NCI-H2107 treated with DMSO at 0.1 percent for 48 hours (cell line): ENCODE measurements around the gene MAP2K1.
A peak's percentile ranks its signal among the peaks of the same experiment; 100 is the strongest.
"Not testable (repeated sequence)": the region's sequence is repeated elsewhere in the genome, so short reads cannot be mapped to it uniquely, and the experiment has no call there.

Experiments used
- DNase-seq: peaks from one replicate; lab custom pipeline; 2025; ENCODE audit not compliant: unreplicated experiment; lab: John Stamatoyannopoulos, UW

MAP2K1 gene

DNA sequence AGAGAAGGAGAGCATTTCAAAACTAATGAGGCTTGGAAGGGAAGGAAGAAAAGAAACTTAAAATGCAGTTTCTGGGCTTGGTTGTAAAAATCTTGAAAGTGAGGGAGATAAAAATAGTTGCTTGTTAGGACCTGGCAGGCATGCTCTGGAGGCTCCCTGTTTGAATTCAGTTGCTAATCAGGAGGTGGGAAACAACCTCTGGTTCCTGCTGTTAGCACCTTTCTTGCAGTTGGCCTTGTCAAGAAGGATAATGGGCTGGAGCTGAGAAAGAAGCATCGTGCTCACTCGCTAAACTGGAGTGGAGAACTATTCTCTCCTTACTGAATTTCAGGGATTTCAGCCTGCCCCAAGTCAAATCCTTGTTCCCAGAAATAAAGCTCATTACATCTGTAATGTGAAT, 87.4 kb downstream of the MAP2K1 start:
- DNase-seq, result no peak

DNA sequence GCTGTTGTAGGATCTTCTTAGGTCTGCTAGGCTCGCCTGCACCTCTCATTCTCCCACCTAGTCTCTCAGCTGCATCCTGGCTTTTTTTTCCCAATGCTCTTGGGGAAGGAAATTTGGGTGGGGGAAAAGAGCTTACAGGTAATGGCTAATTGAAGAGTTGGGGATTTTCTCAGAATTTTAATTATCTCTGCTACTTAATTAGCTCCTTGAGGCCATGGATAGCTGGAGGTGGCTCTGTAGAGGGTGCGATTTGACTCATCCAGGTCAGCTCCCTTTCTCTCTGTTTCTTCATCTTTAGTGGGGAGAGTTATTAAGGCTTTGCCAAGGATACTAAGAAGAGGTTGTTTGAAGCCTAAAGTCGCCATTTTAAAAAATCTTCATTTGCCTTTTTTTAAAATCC, 88.3 kb downstream of the MAP2K1 start:
- no peak for DNase-seq

DNA sequence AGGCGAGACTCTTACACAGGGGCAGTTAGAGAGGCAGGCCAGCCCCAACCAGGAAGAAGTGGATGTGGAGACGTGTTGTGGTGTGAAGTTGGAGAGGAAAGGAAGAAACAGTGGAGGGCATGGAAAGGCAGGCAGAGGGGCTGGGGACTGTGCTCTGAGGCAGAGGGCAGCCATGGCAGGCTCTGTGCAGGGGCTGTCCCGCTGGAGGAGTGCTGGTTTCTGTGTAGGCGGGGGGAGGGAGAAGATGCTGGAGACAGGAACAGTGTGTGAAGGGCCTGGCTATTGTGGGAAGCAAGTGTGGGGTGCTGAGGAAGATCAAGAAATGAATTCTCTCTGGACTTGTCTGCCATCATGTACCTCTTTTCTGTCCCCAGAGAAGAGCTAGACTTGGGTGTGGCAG, 89.8 kb downstream of the MAP2K1 start:
- DNase-seq, result no peak

DNA sequence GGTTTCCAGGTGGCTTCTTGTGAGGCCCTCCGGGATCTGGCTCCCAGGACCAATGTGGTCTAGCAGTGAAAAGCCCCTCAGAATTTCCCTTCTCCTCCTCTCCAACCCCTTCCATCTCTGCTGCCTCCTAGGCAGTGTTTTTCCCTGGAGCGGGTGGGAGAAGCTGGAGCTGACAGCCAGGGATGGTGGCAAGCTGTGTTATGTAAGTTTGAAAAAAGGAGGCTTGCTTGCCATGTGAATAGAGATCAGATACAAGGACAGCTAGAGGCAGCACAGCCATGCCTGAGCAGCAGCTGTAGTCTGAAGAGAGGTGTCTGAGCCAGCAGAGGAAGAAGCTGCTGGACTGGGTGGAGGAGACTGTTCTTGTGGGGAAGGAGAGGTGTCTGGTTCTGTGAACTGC, 90.3 kb downstream of the MAP2K1 start:
- no peak for DNase-seq

DNA sequence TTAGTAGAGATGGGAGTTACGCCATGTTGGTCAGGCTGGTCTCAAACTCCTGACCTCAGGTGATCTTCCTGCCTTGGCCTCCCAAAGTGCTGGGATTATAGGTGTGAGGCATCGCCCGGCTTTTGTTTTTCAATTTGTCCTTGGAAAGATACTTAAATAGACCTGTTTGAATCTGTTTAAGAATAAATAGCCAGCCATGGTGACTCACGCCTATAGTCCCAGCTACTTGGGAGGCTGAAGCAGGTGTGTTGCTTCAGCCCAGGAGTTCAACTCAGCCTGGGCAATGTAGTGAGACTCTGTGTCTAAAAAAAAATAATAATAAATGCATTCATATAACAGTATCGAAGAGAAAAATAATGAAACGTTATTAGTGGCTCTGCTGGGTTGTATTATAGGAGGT, 93.6 kb downstream of the MAP2K1 start:
- DNase-seq, result no peak

DNA sequence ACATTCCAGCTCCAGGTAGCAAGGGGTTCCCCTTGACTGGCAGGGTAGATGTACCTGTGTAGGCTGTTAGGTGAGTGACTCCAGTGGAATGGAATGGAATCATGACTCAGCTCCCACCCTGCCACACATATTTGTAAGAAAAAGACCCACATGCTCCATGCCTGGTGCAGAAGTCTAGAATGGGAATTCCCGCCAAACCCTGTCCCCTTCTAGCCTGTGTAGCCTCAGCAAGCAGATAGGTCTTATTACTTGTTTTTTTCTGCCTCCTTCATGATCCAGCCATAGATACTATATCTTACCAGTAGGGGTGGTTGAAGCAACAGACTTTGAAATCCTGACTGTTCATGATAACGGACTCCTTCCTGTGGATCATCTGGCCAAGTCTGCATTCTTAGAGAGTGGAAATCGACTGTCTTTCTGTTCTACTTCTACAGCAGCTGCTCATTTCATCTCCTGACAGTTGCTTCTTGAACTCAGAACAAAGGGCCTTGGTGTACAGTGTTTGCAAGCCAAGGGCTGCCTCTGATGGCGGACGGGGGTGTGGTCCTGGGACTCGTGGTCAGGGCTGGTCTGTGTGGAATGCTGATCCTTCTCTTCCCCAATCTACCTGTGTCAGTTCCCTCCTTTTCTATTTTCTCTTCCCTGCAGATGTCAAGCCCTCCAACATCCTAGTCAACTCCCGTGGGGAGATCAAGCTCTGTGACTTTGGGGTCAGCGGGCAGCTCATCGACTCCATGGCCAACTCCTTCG, 94.6 kb downstream of the MAP2K1 start:
- DNase-seq, result no peak

DNA sequence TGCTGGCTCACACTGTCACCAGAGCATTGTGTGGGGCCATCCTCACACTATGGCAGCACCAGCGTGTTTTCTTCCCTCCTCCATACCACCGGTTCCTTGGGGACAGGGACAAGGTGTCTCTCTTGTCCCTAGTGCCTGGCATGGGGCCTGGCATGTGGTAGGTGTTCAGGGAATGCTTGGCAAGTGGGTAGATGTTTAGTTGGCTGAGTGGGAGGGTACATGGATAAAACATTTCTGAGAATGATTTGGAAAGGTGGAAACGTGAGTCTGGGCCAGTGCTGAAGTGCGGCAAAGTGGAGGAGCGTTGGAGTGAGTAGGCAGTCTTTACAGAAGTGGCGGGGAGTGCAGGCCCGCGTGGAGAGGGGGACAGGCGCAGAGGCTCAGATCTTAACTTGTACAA, 95.8 kb downstream of the MAP2K1 start:
- no peak for DNase-seq

DNA sequence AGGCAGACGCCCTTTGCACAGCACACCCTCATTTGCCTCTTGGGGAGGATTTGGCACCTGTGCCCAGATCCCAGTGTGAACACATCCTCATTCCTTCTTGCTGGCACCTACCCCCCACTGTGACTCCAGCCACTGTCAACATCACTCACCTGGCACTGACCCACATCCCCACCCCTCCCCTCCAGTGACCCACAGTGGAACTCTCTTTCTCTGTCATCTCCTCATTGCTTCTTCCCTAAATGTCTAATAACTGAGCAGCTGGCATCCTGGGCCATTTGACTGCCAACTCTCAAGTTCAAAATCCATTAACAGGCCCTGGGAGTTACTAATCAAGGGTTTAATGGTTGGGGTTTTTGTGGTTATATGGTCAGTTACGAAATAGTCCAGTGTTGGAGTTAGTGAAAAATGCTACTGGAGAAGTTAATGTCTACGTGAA, 96.4 kb downstream of the MAP2K1 start:
- DNase-seq, result no peak

DNA sequence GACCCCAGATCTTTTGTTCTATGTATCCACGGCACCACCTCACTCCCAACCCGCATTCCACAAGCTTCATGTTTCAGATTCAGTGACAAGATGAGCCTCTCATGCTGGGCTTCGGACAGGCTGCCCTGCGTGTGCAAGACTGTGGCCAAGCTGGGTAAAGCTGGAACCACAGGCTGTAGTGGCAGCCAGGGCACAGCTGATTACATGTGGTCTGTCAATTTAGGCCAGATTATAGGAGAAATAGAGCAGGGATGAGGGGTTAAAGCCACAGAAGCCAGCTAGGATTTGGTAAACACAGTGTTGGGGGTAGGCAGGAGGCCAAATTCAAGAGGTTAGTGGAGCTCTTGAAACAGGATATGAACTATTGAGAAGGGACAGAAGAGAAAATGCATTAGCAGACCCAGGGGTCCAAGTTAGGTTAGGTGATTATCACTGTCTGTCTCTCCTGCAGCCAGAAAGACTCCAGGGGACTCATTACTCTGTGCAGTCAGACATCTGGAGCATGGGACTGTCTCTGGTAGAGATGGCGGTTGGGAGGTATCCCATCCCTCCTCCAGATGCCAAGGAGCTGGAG, 97.9 kb downstream of the MAP2K1 start:
- no peak for DNase-seq

DNA sequence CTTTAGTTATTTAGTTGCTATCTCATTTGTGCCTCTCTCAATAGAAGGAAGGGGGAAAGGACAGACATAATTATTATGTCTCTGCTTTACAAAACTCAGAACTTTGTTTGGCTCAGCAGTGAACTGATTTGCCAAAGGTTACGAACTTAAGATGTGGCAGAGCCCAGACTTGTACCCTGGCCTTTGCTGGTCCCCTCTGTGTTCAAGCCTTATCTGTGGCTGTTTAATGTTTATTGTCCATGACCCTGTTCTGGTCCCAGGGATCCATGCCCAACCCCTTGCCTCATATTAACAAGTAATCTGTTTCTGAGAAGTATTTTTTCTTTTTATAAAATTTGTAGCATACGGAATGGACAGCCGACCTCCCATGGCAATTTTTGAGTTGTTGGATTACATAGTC, 100.2 kb downstream of the MAP2K1 start:
- DNase-seq, result no peak

DNA sequence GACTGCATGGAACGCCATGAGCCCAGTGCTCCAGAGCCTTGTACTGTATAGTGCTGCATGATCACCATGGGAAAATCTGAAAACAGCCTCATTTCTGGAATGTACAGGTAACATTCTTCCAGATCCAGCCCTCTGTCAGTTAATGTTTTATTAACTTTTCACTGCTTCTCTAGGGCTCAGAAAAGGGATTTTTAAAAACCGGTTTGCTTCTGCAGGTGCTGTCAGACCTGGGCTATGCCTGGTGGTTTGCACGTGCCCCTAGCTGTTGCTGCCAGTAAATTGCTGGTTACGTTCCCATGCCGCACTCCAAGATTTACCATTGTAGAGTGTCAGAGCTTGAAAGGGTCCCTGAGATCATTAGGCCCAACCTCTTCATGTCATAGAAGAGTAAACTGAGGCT, 101.8 kb downstream of the MAP2K1 start:
- no peak for DNase-seq

DNA sequence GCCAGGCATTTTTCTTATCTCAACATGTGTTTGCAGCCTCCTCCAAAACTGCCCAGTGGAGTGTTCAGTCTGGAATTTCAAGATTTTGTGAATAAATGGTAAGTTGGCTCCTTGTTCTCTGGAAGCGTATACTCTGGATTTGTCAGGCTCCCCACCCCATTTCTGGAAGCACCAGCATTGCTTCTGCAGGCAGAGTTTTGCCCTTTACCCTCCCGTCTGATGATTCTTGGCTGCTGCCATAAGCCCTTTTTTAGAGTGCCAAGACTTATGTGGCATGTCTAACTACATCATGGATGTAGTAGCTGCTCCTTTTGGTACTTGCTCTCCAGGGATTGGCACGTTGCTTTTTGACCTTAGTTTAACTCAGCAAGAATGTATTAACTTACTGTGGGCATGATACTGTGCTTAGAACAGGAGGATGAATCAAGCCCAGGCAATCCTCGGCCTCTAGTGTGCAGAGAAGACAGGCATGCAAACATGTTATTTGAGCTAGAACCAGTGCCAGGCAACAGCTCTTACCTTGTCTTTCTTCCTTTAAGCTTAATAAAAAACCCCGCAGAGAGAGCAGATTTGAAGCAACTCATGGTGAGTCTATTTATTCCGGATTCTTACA, 102.6 kb downstream of the MAP2K1 start:
- DNase-seq, result no peak

DNA sequence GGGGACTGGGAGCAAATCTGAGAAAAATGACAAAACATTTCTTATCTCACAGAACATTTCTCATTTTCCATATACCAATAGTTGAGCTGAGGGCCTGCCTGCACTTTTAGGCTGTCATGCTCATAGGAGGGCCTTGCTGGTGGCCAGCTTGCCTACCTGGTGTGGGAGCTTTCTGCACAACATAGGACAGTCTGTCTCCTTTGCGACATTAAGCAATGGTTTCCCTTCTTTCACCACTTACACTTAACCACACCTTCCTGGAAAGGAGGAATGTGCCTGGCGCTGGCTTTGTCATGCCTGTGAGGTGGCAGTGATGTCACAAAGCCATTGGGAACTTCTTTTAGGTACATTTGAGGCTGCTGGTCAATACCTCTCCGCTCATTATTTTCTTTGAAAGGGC, 105.1 kb downstream of the MAP2K1 start:
- DNase-seq, result no peak

DNA sequence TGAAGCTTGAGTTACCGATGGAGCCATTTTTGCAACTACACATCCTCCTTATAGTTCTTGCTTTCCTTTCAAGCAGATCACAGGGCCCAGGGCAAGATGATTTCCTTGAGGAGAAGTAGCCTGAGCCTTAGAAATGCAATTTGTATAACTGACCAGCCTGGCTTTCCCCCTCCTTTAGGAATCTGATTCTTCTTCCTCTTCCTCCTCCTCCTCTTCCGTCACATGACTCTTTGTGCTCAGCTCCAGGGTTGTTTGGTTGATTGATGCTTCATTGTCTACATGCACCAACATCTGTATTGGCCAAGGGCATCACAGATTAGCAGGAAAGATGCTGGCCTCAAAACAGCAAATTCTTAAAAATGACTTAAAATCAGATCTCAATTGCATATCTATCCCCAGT, 107.5 kb downstream of the MAP2K1 start:
- no peak for DNase-seq

DNA sequence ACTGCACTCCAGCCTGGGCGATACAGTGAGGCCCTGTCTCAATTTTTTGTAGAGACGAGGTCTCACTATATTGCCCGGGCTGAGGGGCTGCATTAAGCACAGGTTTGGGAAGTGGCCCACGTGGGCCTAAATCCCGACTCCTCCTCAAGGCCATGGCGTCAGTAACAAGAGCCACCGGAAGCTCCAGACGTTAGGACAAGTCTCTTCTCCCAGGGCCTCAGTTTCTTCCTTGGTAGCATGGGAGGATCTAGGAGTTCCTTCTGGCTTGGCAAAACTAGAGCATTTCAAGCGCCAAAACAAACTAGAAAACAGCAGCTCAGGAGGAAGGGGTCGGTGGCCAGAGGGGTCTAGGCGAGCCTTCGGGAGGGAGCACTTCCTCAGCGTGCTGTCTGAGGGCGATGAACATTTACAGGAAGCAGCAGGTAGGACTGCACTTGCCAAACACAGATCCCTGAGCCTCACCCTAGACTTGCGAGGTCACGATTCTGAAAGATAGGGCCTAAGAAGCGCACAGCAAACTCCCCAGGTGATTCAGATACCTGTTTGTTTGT, 110.3 kb downstream of the MAP2K1 start:
- no peak for DNase-seq

DNA sequence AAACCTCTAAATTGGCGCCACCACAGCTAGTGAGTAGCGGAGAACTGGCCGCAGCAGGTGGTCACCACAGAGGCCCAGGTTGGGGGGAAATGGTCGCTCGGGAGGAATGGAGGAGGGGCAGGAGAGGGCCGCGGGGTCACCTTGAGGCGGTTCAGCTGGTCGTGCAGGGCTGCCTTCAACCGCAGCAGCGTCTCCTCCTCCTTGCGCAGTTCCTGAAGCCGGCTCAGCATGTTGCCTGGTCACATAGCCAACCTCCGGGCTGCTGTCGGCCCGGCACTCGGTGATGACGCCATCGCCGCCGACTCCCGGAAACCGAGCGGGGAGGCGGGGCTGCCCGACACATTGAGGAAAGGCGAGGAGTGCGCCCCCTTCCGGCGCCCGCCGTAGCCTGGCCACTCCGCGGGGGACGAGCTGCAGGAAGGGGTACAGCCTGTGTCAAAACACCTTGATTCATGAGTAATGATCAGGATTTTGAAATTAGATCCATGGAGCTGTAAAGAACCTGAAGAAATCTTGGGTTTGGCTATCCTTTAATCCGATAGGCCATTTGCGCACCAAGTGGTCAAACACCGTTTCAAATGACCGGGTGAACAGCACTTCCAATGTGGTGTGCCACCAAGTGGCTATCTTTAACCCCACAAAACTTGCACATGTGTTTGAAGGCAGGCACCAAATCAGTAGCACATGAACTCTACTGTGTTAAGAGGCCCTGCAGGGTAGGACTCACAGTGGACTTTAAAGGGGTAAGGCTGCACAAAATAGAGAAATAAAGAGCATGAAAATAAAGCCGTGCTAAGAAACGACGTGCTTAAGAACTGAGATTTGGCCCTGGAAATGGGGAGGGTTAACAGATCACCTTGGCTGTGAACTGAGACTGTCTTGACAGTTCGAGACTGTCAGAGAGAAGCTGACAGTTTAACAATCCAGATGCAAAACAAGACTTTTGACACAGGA, 111.1 kb downstream of the MAP2K1 start, which contains the start of gene SNAPC5:
Gene SNAPC5, minus strand, starts transcription at position 261 of the 954 bp plus-strand sequence. Its CDS starts 31 bp downstream, at position 230.
- peak; percentile 55 for DNase-seq

DNA sequence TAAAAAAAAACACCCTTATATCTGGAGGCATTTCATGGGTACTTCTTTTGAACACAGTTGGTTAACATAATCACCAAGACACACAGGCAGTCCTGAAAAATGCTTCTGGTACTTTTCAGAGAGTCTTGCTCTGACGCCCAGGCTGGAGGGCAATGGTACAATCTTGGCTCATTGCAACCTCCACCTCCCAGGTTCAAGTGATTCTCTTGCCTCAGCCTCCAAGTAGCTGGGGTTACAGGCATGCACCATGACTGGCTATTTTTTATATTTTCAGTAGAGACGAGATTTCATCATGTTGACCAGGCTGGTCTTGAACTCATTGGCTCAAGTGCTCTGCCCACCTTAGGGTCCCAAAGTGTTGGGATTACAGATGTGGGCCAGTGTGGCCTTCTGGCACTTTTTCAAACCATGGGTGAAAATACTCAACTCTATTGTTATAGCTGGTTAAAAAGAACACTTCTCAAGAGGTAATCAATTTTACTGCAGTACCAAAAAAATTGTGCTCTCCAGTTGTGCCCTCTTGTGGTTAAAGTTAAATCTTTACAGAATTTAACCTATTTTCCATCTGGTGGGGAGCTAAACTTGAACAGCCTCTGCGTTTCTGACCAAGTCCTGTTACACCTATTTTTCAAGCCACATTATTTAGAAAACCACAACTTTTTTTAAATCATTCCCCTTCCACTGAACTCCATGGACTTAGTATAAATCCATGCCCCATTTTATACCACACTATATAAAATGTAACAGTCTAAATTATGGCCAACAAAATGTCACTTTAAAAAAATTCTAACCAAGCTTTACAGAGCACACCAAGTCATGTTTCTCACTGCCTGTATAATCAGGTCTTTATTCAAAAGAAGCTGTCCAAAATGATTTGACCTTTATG, 112.0 kb downstream of the MAP2K1 start:
- DNase-seq, result no peak

DNA sequence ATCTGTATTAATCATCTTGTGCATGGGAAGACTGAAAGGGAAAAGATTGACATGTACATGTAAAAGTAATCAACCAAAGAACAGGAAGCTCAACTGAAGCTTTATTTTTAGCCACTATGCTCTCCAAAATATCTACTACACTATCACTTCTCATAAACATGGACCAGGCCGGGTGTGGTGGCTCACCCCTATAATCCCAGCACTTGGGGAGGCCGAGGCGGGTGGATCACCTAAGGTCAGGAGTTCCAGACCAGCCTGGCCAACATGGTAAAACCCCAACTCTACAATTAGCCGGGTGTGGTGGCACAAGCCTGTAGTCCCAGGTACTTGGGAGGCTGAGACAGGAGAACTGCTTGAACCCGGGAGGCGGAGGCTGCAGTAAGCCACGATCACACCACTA, 113.6 kb downstream of the MAP2K1 start:
- DNase-seq, result not testable (repeated sequence)

DNA sequence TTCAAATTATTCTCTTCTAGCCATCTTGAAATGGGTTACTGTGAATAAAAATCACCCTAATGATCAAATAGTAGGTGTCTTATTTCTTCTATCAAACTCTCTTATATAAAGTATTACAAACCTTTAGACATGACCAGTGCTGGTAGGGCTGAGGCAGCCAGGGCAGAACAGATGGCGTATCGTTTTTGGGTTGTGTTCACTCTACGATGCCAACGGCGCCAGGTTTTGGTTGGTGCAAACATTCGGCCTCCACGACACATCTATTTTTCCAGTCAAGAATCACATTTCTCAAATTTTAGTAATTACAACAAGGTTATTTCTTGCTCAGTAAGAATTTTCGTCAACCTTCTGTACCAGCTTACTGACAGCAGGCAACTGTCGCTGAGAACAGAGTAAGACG, 115.8 kb downstream of the MAP2K1 start:
- DNase-seq, result no peak

DNA sequence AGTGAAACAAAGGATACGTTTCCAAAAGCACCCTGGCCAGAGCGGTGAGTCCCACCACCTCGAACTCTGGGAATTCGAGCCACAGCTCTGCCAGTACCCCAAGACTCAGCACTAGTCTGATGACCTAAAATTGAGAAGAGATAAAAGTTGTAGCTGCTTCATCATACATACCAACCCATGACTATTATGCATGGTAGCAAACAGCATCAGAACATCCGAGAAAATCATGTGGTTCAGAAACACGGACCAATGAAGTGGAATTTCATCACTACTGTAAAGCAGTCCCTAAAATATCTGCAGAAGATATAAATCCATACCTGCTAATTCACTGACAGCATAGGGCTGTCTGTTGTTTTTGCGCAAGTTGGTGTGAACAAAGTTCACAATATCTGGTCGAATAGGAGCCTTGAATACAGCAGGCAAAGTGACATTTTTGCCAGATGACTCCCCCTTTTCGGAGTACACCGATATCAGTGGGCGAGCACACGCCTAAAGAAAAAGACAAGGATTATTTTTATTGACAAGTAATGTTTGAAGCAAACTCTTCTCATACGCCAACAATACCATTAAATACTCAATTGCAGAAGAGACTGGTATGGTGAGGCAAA, 116.4 kb downstream of the MAP2K1 start:
- not testable (repeated sequence) for DNase-seq
